Activated CD4-positive, CD25-positive, alpha-beta regulatory T cell treated with anti-CD3 and anti-CD28 coated beads, Interleukin-2, amount 50 U/mL, for 72 hours (primary cell): Measurements from ENCODE around the gene NOP56.
A peak's percentile ranks its signal among the peaks of the same experiment; 100 is the strongest.
"Not testable (repeated sequence)": the region's sequence is repeated elsewhere in the genome, so short reads cannot be mapped to it uniquely, and the experiment has no call there.

Experiments
- DNase-seq: peaks from one replicate; pipeline ENCODE4 v3.0.0; 2021

The NOP56 gene

GRCh38 chr20:2687514-2687913 lies 35.1 kb downstream of the NOP56 start:
- DNase-seq = no peak

GRCh38 chr20:2688041-2688591 lies 35.7 kb downstream of the NOP56 start:
- DNase-seq = peak; percentile 76

GRCh38 chr20:2690213-2690612 lies 37.8 kb downstream of the NOP56 start:
- DNase-seq = no peak

GRCh38 chr20:2690718-2691117 lies 38.3 kb downstream of the NOP56 start:
- no peak for DNase-seq

- DNase-seq = no peak
These were observed 38.7 kb downstream of the NOP56 start for GRCh38 chr20:2691127-2691526.

GRCh38 chr20:2691663-2692035 lies 39.2 kb downstream of the NOP56 start:
- DNase-seq = no peak

- DNase-seq = peak; percentile 29
These were observed 39.8 kb downstream of the NOP56 start, which contains the start of gene EBF4 for GRCh38 chr20:2692036-2692885. Gene EBF4 (plus strand): TSS chr20:2692780. CDS start chr20:2693646, 866 bp downstream.

- no peak for DNase-seq
These were observed 40.5 kb downstream of the NOP56 start for GRCh38 chr20:2692886-2693285.

GRCh38 chr20:2693286-2694007 lies 41.0 kb downstream of the NOP56 start:
- peak; percentile 59 for DNase-seq

- DNase-seq = no peak
These were observed 41.6 kb downstream of the NOP56 start for GRCh38 chr20:2694008-2694471.

- no peak for DNase-seq
These were observed 42.1 kb downstream of the NOP56 start for GRCh38 chr20:2694519-2694918.

- no peak for DNase-seq
These were observed 43.0 kb downstream of the NOP56 start for GRCh38 chr20:2695206-2695983.

- not testable (repeated sequence) for DNase-seq
These were observed 43.6 kb downstream of the NOP56 start for GRCh38 chr20:2695984-2696525.

GRCh38 chr20:2696646-2697045 lies 44.2 kb downstream of the NOP56 start:
- no peak for DNase-seq

GRCh38 chr20:2697768-2698167 lies 45.3 kb downstream of the NOP56 start:
- DNase-seq = peak; percentile 23

- no peak for DNase-seq
These were observed 45.9 kb downstream of the NOP56 start for GRCh38 chr20:2698186-2698817.

GRCh38 chr20:2698912-2699311 lies 46.5 kb downstream of the NOP56 start:
- DNase-seq = no peak

GRCh38 chr20:2699775-2700413 lies 47.5 kb downstream of the NOP56 start:
- no peak for DNase-seq

- DNase-seq = no peak
These were observed 48.6 kb downstream of the NOP56 start for GRCh38 chr20:2700913-2701620.

GRCh38 chr20:2701671-2702081 lies 49.2 kb downstream of the NOP56 start:
- DNase-seq = no peak
